ENCODE measurements around the gene TNN.

TNN gene

DNA sequence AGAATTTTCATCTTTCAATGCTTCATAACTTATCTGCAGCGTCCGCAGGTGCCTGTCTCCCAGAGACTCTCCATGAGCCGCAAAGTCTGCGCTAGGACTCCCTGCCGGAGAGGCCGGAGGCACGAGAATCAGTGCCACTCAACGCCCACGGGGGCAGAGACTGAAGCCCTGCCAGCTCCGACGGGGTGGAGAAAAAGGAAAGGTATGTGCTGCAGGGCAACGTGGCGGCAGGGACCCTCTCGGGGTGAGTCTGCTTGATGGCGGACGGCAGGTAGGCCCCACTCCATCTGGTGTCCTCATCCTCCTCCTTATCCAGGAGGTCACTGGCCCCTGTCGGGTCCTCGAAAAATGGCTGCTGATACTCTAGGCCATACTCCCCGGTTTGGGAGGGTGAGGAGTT is 22.5 kb upstream of the TNN start:
- TF ChIP-seq, protein P1, sequence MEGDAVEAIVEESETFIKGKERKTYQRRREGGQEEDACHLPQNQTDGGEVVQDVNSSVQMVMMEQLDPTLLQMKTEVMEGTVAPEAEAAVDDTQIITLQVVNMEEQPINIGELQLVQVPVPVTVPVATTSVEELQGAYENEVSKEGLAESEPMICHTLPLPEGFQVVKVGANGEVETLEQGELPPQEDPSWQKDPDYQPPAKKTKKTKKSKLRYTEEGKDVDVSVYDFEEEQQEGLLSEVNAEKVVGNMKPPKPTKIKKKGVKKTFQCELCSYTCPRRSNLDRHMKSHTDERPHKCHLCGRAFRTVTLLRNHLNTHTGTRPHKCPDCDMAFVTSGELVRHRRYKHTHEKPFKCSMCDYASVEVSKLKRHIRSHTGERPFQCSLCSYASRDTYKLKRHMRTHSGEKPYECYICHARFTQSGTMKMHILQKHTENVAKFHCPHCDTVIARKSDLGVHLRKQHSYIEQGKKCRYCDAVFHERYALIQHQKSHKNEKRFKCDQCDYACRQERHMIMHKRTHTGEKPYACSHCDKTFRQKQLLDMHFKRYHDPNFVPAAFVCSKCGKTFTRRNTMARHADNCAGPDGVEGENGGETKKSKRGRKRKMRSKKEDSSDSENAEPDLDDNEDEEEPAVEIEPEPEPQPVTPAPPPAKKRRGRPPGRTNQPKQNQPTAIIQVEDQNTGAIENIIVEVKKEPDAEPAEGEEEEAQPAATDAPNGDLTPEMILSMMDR (IDR thresholded peaks at IDR 0.05; ENCODE audit: low read depth, low read length) = no peak
- DNase-seq (ENCODE audit: low read depth in 2 of 2) = no peak
- H3K4me3 ChIP-seq (replicated peaks in 1 of 2; ENCODE audit: low read depth in 2 of 2, low read length in 2 of 2) = no peak overlapping the region

DNA sequence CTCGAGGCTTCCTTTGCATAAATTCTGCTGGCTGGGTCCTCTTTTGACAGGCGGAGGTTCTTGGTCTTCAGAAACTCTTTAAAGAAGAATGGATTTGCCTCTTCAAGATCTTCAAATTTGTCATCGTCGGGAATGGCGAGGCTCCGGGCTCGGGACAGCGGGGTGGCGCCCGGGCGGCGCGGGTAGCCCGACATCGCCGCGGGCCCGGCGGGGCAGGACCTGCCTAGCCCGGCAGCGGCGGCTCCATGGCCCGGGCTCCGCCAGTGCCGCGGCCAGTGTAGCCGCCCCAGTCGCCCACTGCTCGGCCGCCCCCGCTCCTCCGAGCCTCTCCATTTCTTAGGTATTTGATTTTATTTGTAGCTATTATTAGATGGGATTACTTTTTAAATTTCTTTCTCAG is 22.1 kb upstream of the TNN start:
- DNase-seq (ENCODE audit: low read depth in 2 of 2) = no peak
- no peak overlapping the region for H3K4me3 ChIP-seq (replicated peaks in 1 of 2; ENCODE audit: low read depth in 2 of 2, low read length in 2 of 2)
- TF ChIP-seq, protein P1 (IDR thresholded peaks at IDR 0.05; ENCODE audit: low read depth, low read length) = no peak

DNA sequence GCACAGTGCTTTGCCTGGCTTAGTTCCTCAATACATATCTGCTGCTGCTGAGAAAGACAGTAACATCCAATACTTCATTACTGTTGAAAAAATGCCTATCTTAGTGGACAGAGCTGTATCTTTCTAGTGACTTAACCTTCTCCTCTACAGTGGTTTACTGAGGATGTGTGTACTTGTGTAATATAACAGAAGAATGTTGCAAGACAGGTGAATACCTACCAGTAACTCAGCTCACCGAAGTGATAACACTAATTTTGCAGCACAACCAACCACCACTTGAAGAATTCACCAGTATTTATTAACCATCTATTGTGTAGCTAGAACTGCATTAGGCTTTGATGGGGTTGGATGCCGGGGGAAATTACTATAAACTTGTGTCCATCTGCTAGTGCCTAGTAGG is 16.6 kb upstream of the TNN start:
- TF ChIP-seq, protein P1 (IDR thresholded peaks at IDR 0.05; ENCODE audit: low read depth, low read length) = no peak
- DNase-seq (ENCODE audit: low read depth in 2 of 2) = no peak

DNA sequence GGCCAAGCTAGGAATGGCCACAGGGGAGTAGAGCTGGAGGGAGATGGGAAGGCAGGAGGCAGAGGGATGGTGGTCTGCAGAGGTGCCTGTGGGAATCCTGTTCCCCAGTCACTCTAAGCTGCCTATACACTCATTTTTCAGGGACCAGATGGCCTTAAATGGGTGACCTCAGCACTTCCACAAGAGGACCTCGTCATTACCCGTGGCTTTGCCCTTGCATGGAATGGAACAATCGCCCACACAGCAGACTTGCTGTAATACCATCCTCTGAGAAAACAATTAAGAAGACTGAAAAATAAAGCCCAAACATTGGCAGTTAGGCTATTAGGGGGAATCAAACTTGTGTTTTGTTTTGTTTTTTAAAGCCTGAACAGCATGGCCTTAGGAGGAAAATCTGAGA is 12.9 kb upstream of the TNN start:
- no peak overlapping the region for H3K4me3 ChIP-seq (replicated peaks in 1 of 2; ENCODE audit: low read depth in 2 of 2, low read length in 2 of 2)
- no peak for DNase-seq (ENCODE audit: low read depth in 2 of 2)
- TF ChIP-seq, protein P1 (IDR thresholded peaks at IDR 0.05; ENCODE audit: low read depth, low read length) = no peak

More for the DNA sequence above, 16.6 kb upstream of the TNN start:
- no peak overlapping the region for H3K4me3 ChIP-seq (replicated peaks in 1 of 2; ENCODE audit: low read depth in 2 of 2, low read length in 2 of 2)

DNA sequence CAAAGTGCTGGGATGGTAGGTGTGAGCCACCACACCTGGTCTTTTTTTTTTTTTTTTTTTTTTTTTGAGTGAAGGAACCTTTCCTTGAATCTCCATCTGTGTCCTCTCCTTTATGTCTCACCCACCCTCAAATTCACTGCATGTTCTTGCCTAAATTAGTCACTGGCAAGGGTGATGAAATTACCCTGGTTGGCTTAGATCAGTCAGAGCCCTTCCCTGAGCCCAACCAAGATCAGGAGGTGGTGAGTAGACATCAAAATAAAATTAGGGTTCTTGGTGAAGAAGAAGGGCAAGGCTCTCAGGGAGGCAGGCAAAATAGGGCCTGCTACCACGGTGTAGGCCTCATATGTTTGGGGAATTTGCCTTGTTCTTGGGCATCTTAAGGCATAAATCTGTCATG is 5.3 kb upstream of the TNN start:
- no peak overlapping the region for H3K4me3 ChIP-seq (replicated peaks in 1 of 2; ENCODE audit: low read depth in 2 of 2, low read length in 2 of 2)
- TF ChIP-seq, protein P1 (IDR thresholded peaks at IDR 0.05; ENCODE audit: low read depth, low read length) = no peak
- DNase-seq (ENCODE audit: low read depth in 2 of 2) = no peak

DNA sequence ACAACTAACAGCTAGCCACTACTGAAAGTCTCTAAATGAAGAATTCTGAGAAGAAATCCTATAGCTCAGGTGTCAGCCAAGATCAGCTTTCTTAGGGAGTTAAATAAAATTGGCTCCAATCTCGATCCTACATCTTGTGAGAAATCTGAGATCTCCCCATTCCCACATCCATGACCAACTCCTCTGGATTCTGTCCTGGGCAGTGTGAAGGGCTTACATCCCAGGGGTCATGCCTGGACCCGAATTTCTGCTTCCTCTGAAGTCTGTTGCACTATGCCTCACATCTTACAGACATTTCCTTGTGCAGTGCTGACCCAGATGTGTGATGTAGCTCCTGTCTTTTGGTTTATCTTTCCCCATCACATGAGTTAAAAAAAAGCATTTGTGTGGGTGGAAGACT is 4.8 kb upstream of the TNN start:
- no peak overlapping the region for H3K4me3 ChIP-seq (replicated peaks in 1 of 2; ENCODE audit: low read depth in 2 of 2, low read length in 2 of 2)
- no peak for DNase-seq (ENCODE audit: low read depth in 2 of 2)
- TF ChIP-seq, protein P1 (IDR thresholded peaks at IDR 0.05; ENCODE audit: low read depth, low read length) = no peak

DNA sequence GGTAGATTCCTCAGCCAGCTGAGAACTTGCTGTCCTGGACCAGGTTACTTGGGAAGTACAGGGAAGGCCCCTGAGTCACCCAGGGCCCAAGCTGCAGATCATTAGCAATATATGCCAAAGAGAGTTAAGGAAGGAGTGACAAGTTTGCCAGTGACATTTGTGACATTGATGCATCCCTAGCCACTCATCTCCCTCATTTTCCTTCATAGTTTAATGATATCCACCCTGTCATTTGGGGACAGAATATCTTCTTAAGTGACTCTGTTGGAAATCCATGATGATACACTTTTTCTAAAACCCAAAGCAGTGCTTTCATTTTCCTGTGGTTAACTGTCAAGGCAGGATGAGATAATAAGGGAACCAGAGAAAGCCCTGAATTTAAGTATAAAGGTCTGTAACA is 3.2 kb downstream of the TNN start:
- DNase-seq (ENCODE audit: low read depth in 2 of 2) = no peak
- TF ChIP-seq, protein P1 (IDR thresholded peaks at IDR 0.05; ENCODE audit: low read depth, low read length) = no peak

More for the DNA sequence above, 3.2 kb downstream of the TNN start:
- H3K4me3 ChIP-seq (replicated peaks in 1 of 2; ENCODE audit: low read depth in 2 of 2, low read length in 2 of 2) = no peak overlapping the region

All from cardiac fibroblast (primary cell).